Measurements from ENCODE around the gene FAF2. TPM values are rescaled to one million over a fixed set of nuclear protein-coding genes. Genes with fewer than 3 reads are reported as not detected.

FAF2 gene
- total and polyA plus RNA-seq, 4 donors = 5.0 to 31.4 (median 18.9) TPM

- Histone ChIP-seq H3K4me3 (ENCODE audit: low read length in 2 of 2) (no peak overlapping the region), H3K36me3 (ENCODE audit: control insufficient read depth in 1 of 2, insufficient read depth in 2 of 2, low read length in 1 of 2) (peaks cover 0 to 7% of the 10 kb centered on the region in 2 donors), H3K9me3 (ENCODE audit: control insufficient read depth, low read length) (no peaks in the 10 kb centered on the region), H3K27ac (ENCODE audit: low read depth in 1 of 2, low read length in 2 of 2) (no peak overlapping the region), H3K27me3 (ENCODE audit: control insufficient read depth in 1 of 2, insufficient read depth in 2 of 2, low read length in 1 of 2) (no peaks in the 10 kb centered on the region), H3K4me1 (ENCODE audit: control insufficient read depth in 1 of 2, insufficient read depth in 2 of 2, low read length in 2 of 2) (no peaks in the 10 kb centered on the region)
- intact Hi-C loops (cut with DNase I) = loop anchor here (10.0 kb wide), 2 partner anchors 117 to 147 kb away; partner anchors contain the start of genes CLTB (in 2 of the 2), HIGD2A (in 1 of the 2) and NOP16 (in 1 of the 2)
- DNase-seq = peak in 1 of 2 donors; percentile 71
- WGBS, 2 donors = 89 to 90% methylated on average over 27 to 28 of the region's 28 CpGs
- no peak for ATAC-seq (ENCODE audit: low FRiP score)
Measured at GRCh38 chr5:176531902-176532493, 83.8 kb downstream of the FAF2 start.

DNA sequence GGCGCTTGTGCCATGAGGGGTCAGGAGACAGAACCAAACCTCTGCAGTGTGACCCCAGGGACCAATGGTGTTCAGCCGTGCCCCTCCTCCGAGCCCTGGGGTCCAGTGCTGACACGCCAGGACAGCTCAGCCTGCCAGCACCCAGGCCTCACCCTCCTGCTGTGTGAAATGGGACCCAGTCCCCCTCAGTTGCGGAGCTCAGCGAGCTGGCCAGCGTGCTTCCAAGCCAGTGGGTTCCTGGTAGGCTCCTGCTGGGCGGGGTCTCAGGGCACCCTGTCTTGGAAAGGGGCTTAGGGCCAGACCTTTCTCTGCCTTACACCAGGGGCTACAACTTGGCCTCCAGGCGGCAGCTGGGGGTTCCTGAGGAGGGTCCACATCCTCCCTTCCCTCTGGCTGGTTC, 84.6 kb downstream of the FAF2 start:
- DNase-seq (peak in 1 of 2 donors; percentile 70), ATAC-seq (ENCODE audit: low FRiP score) (no peak)
- WGBS, 2 donors = 94 to 95% methylated on average over 9 of the region's 9 CpGs
- Histone ChIP-seq H3K27me3 (ENCODE audit: control insufficient read depth in 1 of 2, insufficient read depth in 2 of 2, low read length in 1 of 2) (no peaks in the 10 kb centered on the region), H3K4me3 (ENCODE audit: low read length in 2 of 2) (no peak overlapping the region), H3K27ac (ENCODE audit: low read depth in 1 of 2, low read length in 2 of 2) (no peak overlapping the region), H3K4me1 (ENCODE audit: control insufficient read depth in 1 of 2, insufficient read depth in 2 of 2, low read length in 2 of 2) (no peaks in the 10 kb centered on the region), H3K9me3 (ENCODE audit: control insufficient read depth, low read length) (no peaks in the 10 kb centered on the region), H3K36me3 (ENCODE audit: control insufficient read depth in 1 of 2, insufficient read depth in 2 of 2, low read length in 1 of 2) (peaks cover 0 to 7% of the 10 kb centered on the region in 2 donors)
- intact Hi-C loops (cut with DNase I) = loop anchor here (10.0 kb wide), 2 partner anchors 118 to 148 kb away; partner anchors contain the start of genes CLTB (in 2 of the 2), HIGD2A (in 1 of the 2) and NOP16 (in 1 of the 2)

GRCh38 chr5:176533390-176533789, 85.2 kb downstream of the FAF2 start:
- 44% methylated on average over 8 of the region's 8 CpGs for WGBS, 2 donors
- ATAC-seq (ENCODE audit: low FRiP score) (no peak), DNase-seq (peak; percentile 77 to 78)

GRCh38 chr5:176533894-176534611, 85.9 kb downstream of the FAF2 start:
- H3K9me3 ChIP-seq (ENCODE audit: control insufficient read depth, low read length) = no peaks in the 10 kb centered on the region
- H3K36me3 ChIP-seq (ENCODE audit: control insufficient read depth in 1 of 2, insufficient read depth in 2 of 2, low read length in 1 of 2) = peaks cover 0 to 6% of the 10 kb centered on the region in 2 donors
- intact Hi-C loops (cut with DNase I) = loop anchor here (10.0 kb wide), 2 partner anchors 119 to 149 kb away; partner anchors contain the start of genes CLTB (in 2 of the 2), HIGD2A (in 1 of the 2) and NOP16 (in 1 of the 2)
- peak; percentile 60 to 69 for DNase-seq
- H3K4me3 ChIP-seq (ENCODE audit: low read length in 2 of 2) = no peak overlapping the region
- H3K4me1 ChIP-seq (ENCODE audit: control insufficient read depth in 1 of 2, insufficient read depth in 2 of 2, low read length in 2 of 2) = no peaks in the 10 kb centered on the region
- no peak overlapping the region for H3K27ac ChIP-seq (ENCODE audit: low read depth in 1 of 2, low read length in 2 of 2)
- no peak for ATAC-seq (ENCODE audit: low FRiP score)
- WGBS, 2 donors = 21 to 23% methylated on average over 10 of the region's 10 CpGs
- H3K27me3 ChIP-seq (ENCODE audit: control insufficient read depth in 1 of 2, insufficient read depth in 2 of 2, low read length in 1 of 2) = no peaks in the 10 kb centered on the region

More at GRCh38 chr5:176533390-176533789, 85.2 kb downstream of the FAF2 start:
- Histone ChIP-seq H3K27ac (ENCODE audit: low read depth in 1 of 2, low read length in 2 of 2) (no peak overlapping the region), H3K27me3 (ENCODE audit: control insufficient read depth in 1 of 2, insufficient read depth in 2 of 2, low read length in 1 of 2) (no peaks in the 10 kb centered on the region), H3K4me3 (ENCODE audit: low read length in 2 of 2) (no peak overlapping the region), H3K4me1 (ENCODE audit: control insufficient read depth in 1 of 2, insufficient read depth in 2 of 2, low read length in 2 of 2) (no peaks in the 10 kb centered on the region), H3K36me3 (ENCODE audit: control insufficient read depth in 1 of 2, insufficient read depth in 2 of 2, low read length in 1 of 2) (peaks cover 0 to 7% of the 10 kb centered on the region in 2 donors), H3K9me3 (ENCODE audit: control insufficient read depth, low read length) (no peaks in the 10 kb centered on the region)
- intact Hi-C loops (cut with DNase I) = loop anchor here (10.0 kb wide), 2 partner anchors 119 to 149 kb away; partner anchors contain the start of genes CLTB (in 2 of the 2), HIGD2A (in 1 of the 2) and NOP16 (in 1 of the 2)

GRCh38 chr5:176534640-176535039, 86.5 kb downstream of the FAF2 start:
- Histone ChIP-seq H3K27ac (ENCODE audit: low read depth in 1 of 2, low read length in 2 of 2) (no peak overlapping the region), H3K4me3 (ENCODE audit: low read length in 2 of 2) (no peak overlapping the region), H3K4me1 (ENCODE audit: control insufficient read depth in 1 of 2, insufficient read depth in 2 of 2, low read length in 2 of 2) (no peaks in the 10 kb centered on the region), H3K9me3 (ENCODE audit: control insufficient read depth, low read length) (no peaks in the 10 kb centered on the region), H3K27me3 (ENCODE audit: control insufficient read depth in 1 of 2, insufficient read depth in 2 of 2, low read length in 1 of 2) (no peaks in the 10 kb centered on the region), H3K36me3 (ENCODE audit: control insufficient read depth in 1 of 2, insufficient read depth in 2 of 2, low read length in 1 of 2) (peaks cover 0 to 3% of the 10 kb centered on the region in 2 donors)
- 76 to 82% methylated on average over 4 of the region's 4 CpGs for WGBS, 2 donors
- peak in 1 of 2 donors; percentile 58 for DNase-seq
- ATAC-seq (ENCODE audit: low FRiP score) = no peak
- intact Hi-C loops (cut with DNase I) = loop anchor here (5.0 to 10.0 kb wide), 5 partner anchors 87 to 167 kb away; partner anchors contain the start of genes CLTB (in 2 of the 2), ARL10 (in 1 of the 2), FAF2 (in 1 of the 2) and HIGD2A (in 1 of the 2)

- WGBS, 2 donors = 64 to 65% methylated on average over 11 of the region's 11 CpGs
- Histone ChIP-seq H3K36me3 (ENCODE audit: control insufficient read depth in 1 of 2, insufficient read depth in 2 of 2, low read length in 1 of 2) (peaks cover 0 to 3% of the 10 kb centered on the region in 2 donors), H3K27me3 (ENCODE audit: control insufficient read depth in 1 of 2, insufficient read depth in 2 of 2, low read length in 1 of 2) (no peaks in the 10 kb centered on the region), H3K4me3 (ENCODE audit: low read length in 2 of 2) (no peak overlapping the region), H3K9me3 (ENCODE audit: control insufficient read depth, low read length) (no peaks in the 10 kb centered on the region), H3K4me1 (ENCODE audit: control insufficient read depth in 1 of 2, insufficient read depth in 2 of 2, low read length in 2 of 2) (no peaks in the 10 kb centered on the region), H3K27ac (ENCODE audit: low read depth in 1 of 2, low read length in 2 of 2) (no peak overlapping the region)
- DNase-seq (peak; percentile 45 to 61), ATAC-seq (ENCODE audit: low FRiP score) (no peak)
- intact Hi-C loops (cut with DNase I) = loop anchor here (5.0 to 10.0 kb wide), 5 partner anchors 88 to 168 kb away; partner anchors contain the start of genes CLTB (in 2 of the 2), ARL10 (in 1 of the 2), FAF2 (in 1 of the 2) and HIGD2A (in 1 of the 2)
Measured at GRCh38 chr5:176535101-176535663, 87.0 kb downstream of the FAF2 start.

GRCh38 chr5:176535664-176536131, 87.5 kb downstream of the FAF2 start:
- H3K4me3 ChIP-seq (ENCODE audit: low read length in 2 of 2) = peak overlapping the region; percentile 68 to 89
- no peaks in the 10 kb centered on the region for H3K9me3 ChIP-seq (ENCODE audit: control insufficient read depth, low read length)
- DNase-seq (peak in 1 of 2 donors; percentile 71), ATAC-seq (ENCODE audit: low FRiP score) (no peak)
- H3K36me3 ChIP-seq (ENCODE audit: control insufficient read depth in 1 of 2, insufficient read depth in 2 of 2, low read length in 1 of 2) = no peaks in the 10 kb centered on the region
- 32 to 38% methylated on average over 9 of the region's 9 CpGs for WGBS, 2 donors
- H3K27me3 ChIP-seq (ENCODE audit: control insufficient read depth in 1 of 2, insufficient read depth in 2 of 2, low read length in 1 of 2) = no peaks in the 10 kb centered on the region
- H3K4me1 ChIP-seq (ENCODE audit: control insufficient read depth in 1 of 2, insufficient read depth in 2 of 2, low read length in 2 of 2) = no peaks in the 10 kb centered on the region
- intact Hi-C loops (cut with DNase I) = loop anchor here (5.0 to 10.0 kb wide), 5 partner anchors 88 to 168 kb away; partner anchors contain the start of genes CLTB (in 2 of the 2), ARL10 (in 1 of the 2), FAF2 (in 1 of the 2) and HIGD2A (in 1 of the 2)
- no peak overlapping the region for H3K27ac ChIP-seq (ENCODE audit: low read depth in 1 of 2, low read length in 2 of 2)
